ENCODE data around the gene NDUFS2.

NDUFS2 gene

DNA sequence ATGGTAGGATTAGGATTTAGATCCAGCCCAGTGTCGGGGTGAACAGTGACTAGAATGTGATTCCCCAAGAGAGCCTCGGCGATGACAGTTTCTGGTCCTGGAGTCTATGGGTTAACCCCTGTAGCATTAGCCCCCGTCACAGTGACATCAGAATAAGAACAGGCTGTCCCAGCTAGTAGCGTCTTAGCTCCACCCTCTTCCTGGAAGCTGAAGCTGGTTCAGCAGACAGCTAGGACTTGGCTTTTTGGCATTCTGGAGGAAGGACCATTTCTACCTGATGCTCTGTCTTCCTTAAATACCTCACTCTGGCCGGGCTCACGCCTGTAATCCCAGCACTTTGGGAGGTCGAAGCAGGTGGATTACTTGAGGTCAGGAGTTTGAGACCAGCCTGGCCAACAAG lies 5.0 kb downstream of the NDUFS2 start:
- H3K9me3 ChIP-seq (ENCODE audit: severe bottlenecking), result no peaks in the 10 kb centered on the region
- TF ChIP-seq, protein P1, sequence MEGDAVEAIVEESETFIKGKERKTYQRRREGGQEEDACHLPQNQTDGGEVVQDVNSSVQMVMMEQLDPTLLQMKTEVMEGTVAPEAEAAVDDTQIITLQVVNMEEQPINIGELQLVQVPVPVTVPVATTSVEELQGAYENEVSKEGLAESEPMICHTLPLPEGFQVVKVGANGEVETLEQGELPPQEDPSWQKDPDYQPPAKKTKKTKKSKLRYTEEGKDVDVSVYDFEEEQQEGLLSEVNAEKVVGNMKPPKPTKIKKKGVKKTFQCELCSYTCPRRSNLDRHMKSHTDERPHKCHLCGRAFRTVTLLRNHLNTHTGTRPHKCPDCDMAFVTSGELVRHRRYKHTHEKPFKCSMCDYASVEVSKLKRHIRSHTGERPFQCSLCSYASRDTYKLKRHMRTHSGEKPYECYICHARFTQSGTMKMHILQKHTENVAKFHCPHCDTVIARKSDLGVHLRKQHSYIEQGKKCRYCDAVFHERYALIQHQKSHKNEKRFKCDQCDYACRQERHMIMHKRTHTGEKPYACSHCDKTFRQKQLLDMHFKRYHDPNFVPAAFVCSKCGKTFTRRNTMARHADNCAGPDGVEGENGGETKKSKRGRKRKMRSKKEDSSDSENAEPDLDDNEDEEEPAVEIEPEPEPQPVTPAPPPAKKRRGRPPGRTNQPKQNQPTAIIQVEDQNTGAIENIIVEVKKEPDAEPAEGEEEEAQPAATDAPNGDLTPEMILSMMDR (IDR thresholded peaks at IDR 0.05; ENCODE audit: poor library complexity, severe bottlenecking), result no peak
- H3K4me3 ChIP-seq (ENCODE audit: severe bottlenecking), result no peak overlapping the region
- no peaks in the 10 kb centered on the region for H3K4me1 ChIP-seq (ENCODE audit: insufficient read depth, poor library complexity, severe bottlenecking)
- no peaks in the 10 kb centered on the region for H3K27me3 ChIP-seq (ENCODE audit: insufficient read depth, poor library complexity, severe bottlenecking)
- ATAC-seq (ENCODE audit: low read depth) (no peak), DNase-seq (ENCODE audit: low spot score) (no peak)
- no peak overlapping the region for H3K27ac ChIP-seq (ENCODE audit: poor library complexity, severe bottlenecking)
- peaks cover 84% of the 10 kb centered on the region for H3K36me3 ChIP-seq (ENCODE audit: low read depth)

DNA sequence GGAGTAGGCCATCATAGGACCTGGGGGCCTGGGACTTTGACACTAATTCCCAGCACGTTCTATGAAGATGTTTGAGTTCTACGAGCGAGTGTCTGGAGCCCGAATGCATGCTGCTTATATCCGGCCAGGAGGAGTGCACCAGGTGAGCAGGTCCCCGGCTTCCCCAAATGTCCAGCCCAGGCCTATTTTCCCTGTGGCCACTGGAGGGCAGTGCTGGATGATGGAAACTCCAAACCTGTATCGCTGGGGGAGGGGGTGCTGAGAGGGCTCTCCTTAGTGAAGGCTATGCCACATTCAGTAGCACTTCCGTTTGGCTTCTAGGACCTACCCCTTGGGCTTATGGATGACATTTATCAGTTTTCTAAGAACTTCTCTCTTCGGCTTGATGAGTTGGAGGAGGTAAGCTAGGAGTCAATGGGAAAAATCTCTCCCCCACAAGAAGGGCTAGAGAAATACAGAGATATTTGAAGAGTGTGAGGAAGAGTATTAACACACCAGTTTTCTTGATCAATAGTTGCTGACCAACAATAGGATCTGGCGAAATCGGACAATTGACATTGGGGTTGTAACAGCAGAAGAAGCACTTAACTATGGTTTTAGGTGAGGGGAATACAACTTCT lies 7.7 kb downstream of the NDUFS2 start:
- Histone ChIP-seq H3K27me3 (ENCODE audit: insufficient read depth, poor library complexity, severe bottlenecking) (no peaks in the 10 kb centered on the region), H3K4me3 (ENCODE audit: severe bottlenecking) (no peak overlapping the region), H3K4me1 (ENCODE audit: insufficient read depth, poor library complexity, severe bottlenecking) (no peaks in the 10 kb centered on the region), H3K27ac (ENCODE audit: poor library complexity, severe bottlenecking) (no peak overlapping the region), H3K36me3 (ENCODE audit: low read depth) (peaks cover 91% of the 10 kb centered on the region), H3K9me3 (ENCODE audit: severe bottlenecking) (no peaks in the 10 kb centered on the region)
- ATAC-seq (ENCODE audit: low read depth) (peak; percentile 94), DNase-seq (ENCODE audit: low spot score) (no peak)
- TF ChIP-seq, protein P1 (IDR thresholded peaks at IDR 0.05; ENCODE audit: poor library complexity, severe bottlenecking), result peak; percentile 91

DNA sequence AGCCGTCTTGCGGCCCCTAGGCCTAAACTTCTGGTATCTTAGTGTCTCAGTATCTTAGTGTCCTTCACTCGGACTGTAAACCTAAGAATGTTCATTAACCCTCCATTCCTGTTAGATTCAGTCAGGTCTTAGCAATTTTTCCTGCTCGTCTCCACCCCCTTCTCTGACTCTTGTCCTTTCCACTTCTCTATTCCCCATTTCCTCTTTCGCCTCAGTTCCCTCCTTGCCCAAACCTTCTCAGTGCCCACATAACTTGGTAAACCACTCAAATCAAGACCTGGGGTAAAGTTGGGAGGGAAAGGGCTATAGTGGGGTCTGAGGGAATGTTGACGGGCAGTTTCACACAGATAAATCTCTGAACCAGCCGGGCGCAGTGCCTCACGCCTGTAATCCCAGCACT lies 12.2 kb downstream of the NDUFS2 start:
- no peaks in the 10 kb centered on the region for H3K4me1 ChIP-seq (ENCODE audit: insufficient read depth, poor library complexity, severe bottlenecking)
- no peaks in the 10 kb centered on the region for H3K9me3 ChIP-seq (ENCODE audit: severe bottlenecking)
- TF ChIP-seq, protein P1 (IDR thresholded peaks at IDR 0.05; ENCODE audit: poor library complexity, severe bottlenecking), result no peak
- no peak overlapping the region for H3K27ac ChIP-seq (ENCODE audit: poor library complexity, severe bottlenecking)
- no peaks in the 10 kb centered on the region for H3K27me3 ChIP-seq (ENCODE audit: insufficient read depth, poor library complexity, severe bottlenecking)
- no peak for ATAC-seq (ENCODE audit: low read depth)
- H3K36me3 ChIP-seq (ENCODE audit: low read depth), result peaks cover 53% of the 10 kb centered on the region
- no peak for DNase-seq (ENCODE audit: low spot score)
- H3K4me3 ChIP-seq (ENCODE audit: severe bottlenecking), result no peak overlapping the region

DNA sequence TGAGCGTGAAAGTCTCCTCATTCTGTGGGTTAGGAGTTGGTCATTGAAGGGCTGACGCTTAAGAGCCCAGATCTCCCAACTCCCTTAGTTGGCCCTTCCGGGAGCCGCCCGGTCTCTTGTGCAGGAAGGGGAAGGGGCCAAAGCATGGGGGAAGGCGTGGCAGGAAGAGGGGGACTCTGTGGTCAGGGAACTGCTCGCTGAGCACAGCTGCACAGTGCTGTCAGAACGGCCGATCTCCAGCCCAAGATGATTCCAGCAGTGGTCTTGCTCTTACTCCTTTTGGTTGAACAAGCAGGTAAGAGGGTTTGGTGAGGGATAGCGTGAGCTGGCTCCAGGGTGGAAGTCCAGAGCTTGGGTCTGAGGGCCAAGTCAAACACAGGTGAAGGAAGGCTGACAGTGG lies 12.9 kb downstream of the NDUFS2 start, which contains the start of gene FCER1G:
Gene FCER1G (plus strand): TSS at position 220 of the 400 bp plus-strand sequence. CDS start 27 bp downstream, at position 247.
- peaks cover 46% of the 10 kb centered on the region for H3K36me3 ChIP-seq (ENCODE audit: low read depth)
- ATAC-seq (ENCODE audit: low read depth) (no peak), DNase-seq (ENCODE audit: low spot score) (no peak)
- no peak within 1 kb of the TSS for H3K27ac ChIP-seq (ENCODE audit: poor library complexity, severe bottlenecking)
- no peak within 1 kb of the TSS for H3K4me3 ChIP-seq (ENCODE audit: severe bottlenecking)
- H3K9me3 ChIP-seq (ENCODE audit: severe bottlenecking), result no peaks in the 10 kb centered on the region
- TF ChIP-seq, protein P1 (IDR thresholded peaks at IDR 0.05; ENCODE audit: poor library complexity, severe bottlenecking), result no peak
- no peaks in the 10 kb centered on the region for H3K27me3 ChIP-seq (ENCODE audit: insufficient read depth, poor library complexity, severe bottlenecking)
- no peaks in the 10 kb centered on the region for H3K4me1 ChIP-seq (ENCODE audit: insufficient read depth, poor library complexity, severe bottlenecking)
